Mesodermal cell (in vitro differentiated cells): ENCODE results near the gene LCMT2.

ENCODE experiments used
- H3K27ac ChIP-seq: 2 replicates; pipeline ENCODE4 v1.7.0; 2013; ENCODE audit warnings: mild to moderate bottlenecking, low read depth, low read length, moderate library complexity; ENCODE audit not compliant: severe bottlenecking
- H3K36me3 ChIP-seq: 2 replicates; pipeline ENCODE4 v1.7.1; 2013; ENCODE audit warnings: mild to moderate bottlenecking, low read length, moderate library complexity; ENCODE audit not compliant: control insufficient read depth, insufficient read depth
- H3K4me1 ChIP-seq: one replicate; pipeline ENCODE4 v1.7.1; 2013; ENCODE audit warnings: mild to moderate bottlenecking, low read length; ENCODE audit not compliant: insufficient read depth, control insufficient read depth, poor library complexity, severe bottlenecking
- H3K4me3 ChIP-seq: 2 replicates; pipeline ENCODE4 v1.7.0; 2013; ENCODE audit warnings: low read length, control low read depth, mild to moderate bottlenecking; ENCODE audit not compliant: insufficient read depth, poor library complexity, severe bottlenecking; ENCODE audit errors: extremely low read depth
- H3K9me3 ChIP-seq: 2 replicates; pipeline ENCODE4 v1.7.1; 2013; ENCODE audit warnings: mild to moderate bottlenecking, low read length, moderate library complexity; ENCODE audit not compliant: control insufficient read depth
- WGBS, 2 experiments: methylation state at CpG; one replicate each; pipeline ENCODE4 v1.1.5; 2013; ENCODE audit warnings: missing lambda C conversion rate in 2 of 2; ENCODE audit not compliant: insufficient coverage in 2 of 2; 5-methylcytosine and 5-hydroxymethylcytosine counted together

LCMT2 gene

DNA sequence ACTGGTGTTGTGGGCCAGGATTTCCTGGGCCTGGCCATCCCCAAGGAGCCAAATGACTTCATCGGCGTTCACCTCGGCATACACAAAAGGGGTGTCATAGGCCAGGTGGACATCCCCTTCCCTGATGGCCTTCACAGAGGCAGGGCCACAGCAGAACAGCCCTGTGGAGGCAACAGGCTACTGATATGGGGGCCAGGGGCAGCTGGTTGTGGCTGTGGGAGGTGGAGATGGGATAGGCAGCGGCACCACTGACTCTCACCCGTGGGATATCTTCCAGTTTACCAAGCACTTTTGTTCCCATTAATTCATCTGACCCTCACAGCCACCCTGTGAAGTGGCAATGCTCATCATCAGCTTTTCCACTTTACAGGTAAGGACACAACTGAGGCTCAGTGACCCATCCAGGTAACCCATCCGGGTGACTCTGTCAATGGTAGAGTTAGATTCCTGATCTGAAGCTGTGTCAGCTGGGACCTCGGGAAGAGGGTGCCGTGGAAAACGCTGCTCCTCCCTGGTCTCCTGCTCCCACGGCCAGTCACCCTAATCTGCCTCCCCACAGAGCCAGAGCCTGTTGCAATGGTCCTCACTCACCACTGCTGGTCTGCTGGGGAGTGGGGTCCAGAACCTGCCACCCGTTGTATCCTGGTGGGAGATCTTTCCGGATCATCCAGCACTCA lies 48.3 kb downstream of the LCMT2 start:
- Histone ChIP-seq H3K27ac (no peak overlapping the region), H3K4me1 (peaks cover 6% of the 10 kb centered on the region), H3K4me3 (no peak overlapping the region), H3K36me3 (no peaks in the 10 kb centered on the region), H3K9me3 (no peaks in the 10 kb centered on the region)
- 95% methylated on average over 9 to 10 of the region's 12 CpGs for WGBS, 2 experiments

DNA sequence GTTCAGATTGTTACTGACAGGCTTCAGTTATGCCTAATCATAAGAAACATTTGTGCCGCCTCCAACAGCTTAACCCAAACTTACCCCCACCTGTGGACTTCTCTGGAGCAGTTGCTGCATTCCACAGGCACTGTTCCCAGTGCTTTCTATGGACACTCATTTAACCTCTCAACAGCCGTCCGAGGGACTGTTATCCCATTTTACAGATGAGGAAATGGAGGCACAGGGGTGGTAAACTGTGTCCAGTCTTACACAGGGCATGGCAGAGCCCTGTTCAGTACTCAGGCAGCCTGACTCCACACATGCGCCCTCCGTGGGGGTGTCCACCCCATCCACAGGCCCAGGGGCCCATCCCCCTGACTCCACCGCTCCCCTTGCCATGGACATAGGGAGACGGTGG lies 49.4 kb downstream of the LCMT2 start:
- Histone ChIP-seq H3K36me3 (no peaks in the 10 kb centered on the region), H3K27ac (no peak overlapping the region), H3K9me3 (no peaks in the 10 kb centered on the region), H3K4me3 (no peak overlapping the region), H3K4me1 (peaks cover 6% of the 10 kb centered on the region)
- 88 to 90% methylated on average over 3 to 5 of the region's 7 CpGs for WGBS, 2 experiments

DNA sequence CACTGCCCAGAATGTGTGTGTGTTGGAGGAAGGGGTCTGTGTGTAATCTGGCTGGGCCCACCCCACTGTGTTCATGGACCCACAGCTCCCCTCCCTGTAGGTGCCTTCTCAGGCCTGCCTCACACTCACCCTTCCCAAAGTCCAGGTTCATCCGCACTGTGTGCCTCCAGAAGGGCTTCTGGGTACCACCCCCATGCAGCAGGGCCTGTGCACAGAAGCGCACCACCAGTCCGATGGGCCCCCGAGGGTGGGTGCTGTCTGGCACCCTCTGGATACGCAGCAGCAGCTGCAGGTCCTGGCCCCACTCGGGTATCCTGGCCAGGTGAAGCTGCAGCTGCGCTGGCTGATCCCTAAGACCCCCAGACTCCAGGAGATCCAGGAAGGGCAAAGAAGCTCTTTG lies 50.9 kb downstream of the LCMT2 start:
- WGBS, 2 experiments: 89 to 93% methylated on average over 5 of the region's 7 CpGs
- no peaks in the 10 kb centered on the region for H3K36me3 ChIP-seq
- peaks cover 6% of the 10 kb centered on the region for H3K4me1 ChIP-seq
- H3K9me3 ChIP-seq: no peaks in the 10 kb centered on the region
- no peak overlapping the region for H3K27ac ChIP-seq
- H3K4me3 ChIP-seq: no peak overlapping the region

DNA sequence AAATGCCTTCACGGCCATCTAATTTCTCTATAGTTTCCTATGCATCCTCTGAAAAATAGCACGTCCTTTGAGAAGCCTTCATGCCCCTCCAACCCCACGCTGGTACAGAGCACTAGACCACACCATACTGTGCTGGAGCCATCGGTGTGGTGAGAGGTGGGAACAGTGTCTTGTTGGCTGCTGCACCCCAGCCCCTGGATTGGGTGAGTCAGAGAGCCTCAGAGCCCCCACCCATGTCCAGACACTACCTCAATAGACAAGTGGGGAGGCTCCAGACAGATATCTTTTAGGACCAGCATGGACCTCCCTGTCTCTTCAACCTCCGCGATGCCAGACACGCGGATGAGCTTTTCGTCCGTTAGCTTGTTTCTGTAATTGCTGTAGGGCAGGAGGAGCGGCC lies 51.5 kb downstream of the LCMT2 start:
- 91 to 96% methylated on average over 7 to 9 of the region's 11 CpGs for whole genome bisulfite sequencing, 2 experiments
- H3K9me3 ChIP-seq: no peaks in the 10 kb centered on the region
- H3K4me1 ChIP-seq: peaks cover under 1% of the 10 kb centered on the region
- H3K27ac ChIP-seq: no peak overlapping the region
- H3K36me3 ChIP-seq: no peaks in the 10 kb centered on the region
- H3K4me3 ChIP-seq: no peak overlapping the region

DNA sequence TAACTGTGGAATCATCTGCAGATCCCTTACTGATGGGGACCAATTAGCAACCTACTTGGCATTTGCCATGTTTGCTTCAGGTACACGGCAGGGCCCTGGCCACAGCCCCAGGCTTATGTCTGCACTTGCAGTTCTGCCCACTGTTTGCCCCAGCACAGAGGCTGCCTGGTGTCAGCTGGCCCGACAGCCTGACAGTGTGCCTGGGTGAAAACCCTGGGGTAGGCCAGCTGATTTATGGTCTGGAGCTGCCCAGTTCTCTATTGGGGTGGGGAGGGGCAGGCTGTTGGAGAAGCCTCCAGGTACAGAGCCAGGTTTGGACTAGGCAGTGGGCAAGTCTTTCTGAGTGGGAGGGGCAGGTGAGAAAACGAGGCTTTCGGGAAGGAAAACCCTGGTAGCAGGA lies 52.5 kb downstream of the LCMT2 start:
- no peaks in the 10 kb centered on the region for H3K9me3 ChIP-seq
- H3K27ac ChIP-seq: no peak overlapping the region
- no peaks in the 10 kb centered on the region for H3K4me1 ChIP-seq
- 89 to 96% methylated on average over 3 to 4 of the region's 4 CpGs for WGBS, 2 experiments
- H3K36me3 ChIP-seq: no peaks in the 10 kb centered on the region
- no peak overlapping the region for H3K4me3 ChIP-seq

DNA sequence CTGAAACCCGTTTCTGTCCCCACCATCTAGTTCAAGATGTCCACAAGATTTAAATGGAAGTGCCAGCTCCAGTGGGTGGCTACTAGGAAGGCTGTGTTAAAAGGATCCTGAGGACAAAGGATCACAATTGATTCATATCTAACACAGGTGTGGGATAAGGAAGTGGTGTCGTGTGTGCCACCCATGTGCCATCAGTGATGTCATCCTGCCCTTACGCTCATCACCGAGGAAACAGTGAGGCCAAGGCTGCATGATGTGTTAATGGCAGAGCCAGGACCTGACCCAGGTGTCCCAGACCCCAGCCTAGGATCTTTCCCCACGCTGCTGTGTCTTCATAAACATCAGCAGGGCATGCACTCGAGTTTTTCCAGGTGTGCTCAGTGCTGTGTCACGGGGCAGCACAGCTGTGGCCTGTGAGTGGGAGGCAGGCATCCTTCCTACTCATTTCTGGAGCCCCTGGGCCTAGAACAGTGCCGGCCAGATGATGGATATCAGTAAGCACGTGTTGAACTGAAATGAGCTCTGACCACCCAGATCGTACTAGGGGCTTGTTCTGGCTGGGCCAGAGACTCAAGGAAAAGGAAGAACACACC lies 53.0 kb downstream of the LCMT2 start:
- Histone ChIP-seq H3K27ac (no peak overlapping the region), H3K4me1 (no peaks in the 10 kb centered on the region), H3K4me3 (no peak overlapping the region), H3K36me3 (no peaks in the 10 kb centered on the region), H3K9me3 (no peaks in the 10 kb centered on the region)
- 84 to 86% methylated on average over 8 to 9 of the region's 10 CpGs for WGBS, 2 experiments

DNA sequence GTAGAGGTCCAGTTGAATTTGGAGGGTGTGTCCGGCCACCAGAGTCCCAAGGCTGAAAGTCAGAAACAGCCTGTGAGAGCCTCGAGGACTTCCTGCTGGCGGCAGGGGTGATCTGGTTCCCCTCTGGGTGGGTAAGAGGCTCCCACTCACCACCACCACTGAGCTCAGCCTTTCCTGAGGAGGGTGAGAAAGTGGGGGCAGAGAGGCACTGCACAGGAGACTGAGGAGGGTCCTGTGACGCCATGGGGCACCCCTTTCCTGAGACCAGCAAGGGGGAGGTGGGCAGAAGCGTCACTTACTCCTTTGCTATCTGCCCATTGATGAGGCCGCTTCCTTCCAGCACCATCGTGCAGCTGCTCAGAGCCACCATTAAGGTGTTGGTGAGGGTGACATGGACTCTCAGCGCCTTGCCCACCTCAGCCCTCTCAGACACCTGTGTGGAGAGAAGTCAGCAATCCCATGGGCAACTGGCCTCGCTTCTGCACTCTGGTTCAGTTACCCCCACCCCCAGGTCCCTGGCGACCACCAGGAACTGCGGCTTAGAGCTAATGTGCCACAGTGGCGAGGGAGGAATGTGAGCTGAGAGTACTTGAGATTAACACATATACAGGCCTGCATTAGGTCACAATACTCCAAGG lies 53.7 kb downstream of the LCMT2 start:
- Histone ChIP-seq H3K9me3 (no peaks in the 10 kb centered on the region), H3K36me3 (no peaks in the 10 kb centered on the region), H3K4me1 (no peaks in the 10 kb centered on the region), H3K27ac (no peak overlapping the region), H3K4me3 (no peak overlapping the region)
- WGBS, 2 experiments: 73 to 86% methylated on average over 5 to 6 of the region's 12 CpGs

DNA sequence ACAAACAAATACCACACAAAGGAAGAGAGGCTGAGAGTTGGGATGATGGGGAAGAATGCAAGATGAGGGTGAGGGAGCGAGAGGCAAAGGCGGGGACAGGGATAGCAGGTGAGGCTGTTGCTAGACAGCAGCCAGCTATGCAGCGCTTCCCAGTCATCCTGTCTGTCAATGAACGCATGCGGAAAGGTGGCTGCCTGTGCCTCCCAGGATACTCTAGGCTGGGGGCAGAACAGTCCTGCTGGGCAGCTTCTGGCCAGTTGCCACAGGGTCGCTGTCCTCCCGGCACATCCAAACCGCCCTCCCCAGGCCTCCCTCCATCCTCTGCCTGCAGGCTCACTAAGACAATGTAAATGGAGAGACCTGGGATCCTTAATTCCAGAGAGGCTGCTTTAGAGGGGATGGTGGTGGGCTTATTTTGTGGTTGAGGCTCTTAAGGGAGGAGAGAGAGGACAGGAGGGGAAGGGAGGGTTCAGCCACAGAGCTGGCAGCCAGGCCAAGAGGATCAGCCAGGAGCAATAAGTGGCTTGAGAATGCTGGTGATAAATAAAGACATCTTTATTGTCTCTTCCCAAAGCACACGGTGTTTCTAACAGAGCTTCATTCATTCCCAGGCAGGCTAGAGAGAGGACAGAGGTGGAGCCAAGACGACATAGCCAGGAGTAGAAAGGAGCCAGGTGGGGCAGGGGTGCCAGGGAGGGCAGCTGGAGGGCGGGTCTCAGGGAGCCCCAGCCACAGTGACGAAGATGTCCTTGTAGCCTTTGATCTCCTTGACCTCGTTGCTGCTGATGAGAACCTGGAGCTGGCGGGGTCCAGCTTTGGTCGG lies 54.4 kb downstream of the LCMT2 start:
- 83 to 92% methylated on average over 12 to 14 of the region's 15 CpGs for WGBS, 2 experiments
- no peaks in the 10 kb centered on the region for H3K4me1 ChIP-seq
- no peak overlapping the region for H3K27ac ChIP-seq
- no peaks in the 10 kb centered on the region for H3K36me3 ChIP-seq
- H3K4me3 ChIP-seq: no peak overlapping the region
- no peaks in the 10 kb centered on the region for H3K9me3 ChIP-seq

DNA sequence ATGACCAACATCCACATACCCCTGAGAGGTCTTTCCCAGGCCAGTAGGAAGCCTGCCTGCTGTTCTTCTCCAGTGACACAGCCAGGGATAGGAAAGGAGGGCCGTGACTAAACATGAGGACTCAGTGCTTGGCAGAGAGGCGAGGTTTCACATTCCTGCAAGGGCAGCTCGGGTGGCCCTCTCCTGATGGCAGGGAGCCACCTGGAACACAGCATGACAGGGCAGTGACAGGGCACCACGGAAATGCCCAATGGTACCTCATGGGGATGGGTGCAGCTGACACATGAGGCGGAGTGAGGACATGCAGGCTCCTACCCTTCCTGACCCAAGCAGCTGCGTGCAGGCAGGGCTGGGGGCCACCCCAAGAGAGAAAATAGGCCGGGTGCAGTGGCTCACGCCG lies 56.2 kb downstream of the LCMT2 start:
- H3K4me1 ChIP-seq: no peaks in the 10 kb centered on the region
- H3K27ac ChIP-seq: no peak overlapping the region
- 88 to 93% methylated on average over 8 to 9 of the region's 9 CpGs for WGBS, 2 experiments
- H3K36me3 ChIP-seq: no peaks in the 10 kb centered on the region
- H3K9me3 ChIP-seq: no peaks in the 10 kb centered on the region
- no peak overlapping the region for H3K4me3 ChIP-seq
